HepG2 (cell line): Measurements from ENCODE around the gene CDKL2. TPM values are rescaled to one million over a fixed set of nuclear protein-coding genes. Genes with fewer than 3 reads are reported as not detected.

ENCODE experiments used
- ATAC-seq: fragments of 200-7000 bp; cut with Tn5 transposase; 3 replicates; pipeline ENCODE4 v1.9.1; 2020; ENCODE audit warnings: mild to moderate bottlenecking, moderate library complexity
- BruUV-seq: library from RNA; stranded (reverse); fragments of 400-500 nt; replicated peaks from 2 replicates; lab custom pipeline; 2021; lab: Mats Ljungman, UMichigan
- CTCF ChIA-PET: fragments of 300-600 bp; formaldehyde crosslinking; extraction: SDS; loops from one replicate; lab custom pipeline; 2021; ENCODE audit warnings: low total read pairs, inconsistent platforms, low intra/inter-chr PET ratio; lab: Yijun Ruan, JAX
- POLR2A ChIA-PET: fragments of 350-600 bp; sonication (Branson Sonifier 250); formaldehyde crosslinking; loops from one replicate; lab custom pipeline; 2020; ENCODE audit warnings: antibody characterized with exemption, inconsistent platforms; lab: Yijun Ruan, JAX
- DNase-seq: peaks from one replicate; pipeline ENCODE4 v3.0.0-alpha.2; 2015; ENCODE audit warnings: low spot score
- FAIRE-seq: peaks from 3 replicates; lab custom pipeline; 2011; peaks lifted over from hg19 to GRCh38; lab: Jason Lieb, UNC
- H2AFZ ChIP-seq: one replicate; pipeline ENCODE4 v1.6.1; 2011; ENCODE audit warnings: low read length, inconsistent platforms
- H3K27ac ChIP-seq: fragments of 300-600 bp; 3 replicates; pipeline ENCODE4 v1.8.0; 2011; ENCODE audit warnings: mixed run types, mild to moderate bottlenecking, mixed read lengths, low read length, inconsistent platforms; ENCODE audit not compliant: insufficient read depth; ENCODE audit errors: extremely low read length
- H3K27me3 ChIP-seq, 2 experiments: fragments of 200-600 bp in 1 of 2; 2 replicates in 1 of 2; 3 replicates in 1 of 2; pipeline versions ENCODE4 v1.6.0 to v1.8.0; 2011; ENCODE audit warnings: low read length in 2 of 2, mild to moderate bottlenecking in 2 of 2, moderate library complexity in 2 of 2, inconsistent platforms in 1 of 2; ENCODE audit not compliant: insufficient read depth in 2 of 2, control insufficient read depth in 1 of 2
- H3K36me3 ChIP-seq, 2 experiments: fragments of 200-600 bp in 1 of 2; replicated peaks in 1 of 2; 2 replicates in 1 of 2; 3 replicates in 1 of 2; pipeline versions ENCODE4 v1.5.1 to v1.8.0; 2011; ENCODE audit warnings: low read length in 2 of 2, inconsistent platforms in 1 of 2; ENCODE audit not compliant: insufficient read depth in 2 of 2, control insufficient read depth in 1 of 2
- H3K4me1 ChIP-seq: 2 replicates; pipeline ENCODE4 v1.5.1; 2012; ENCODE audit warnings: low read length, inconsistent platforms; ENCODE audit not compliant: insufficient read depth
- H3K4me2 ChIP-seq: 2 replicates; pipeline ENCODE4 v1.6.0; 2011; ENCODE audit warnings: low read depth, low read length, inconsistent platforms
- H3K4me3 ChIP-seq, 3 experiments: fragments of 200-600 bp in 1 of 3; sonication (generic), shearing (Covaris generic) in 1 of 3; replicated peaks in 1 of 3; 2 replicates each; pipeline ENCODE4 v1.5.1; 2011 to 2016; ENCODE audit warnings: low read length in 3 of 3, inconsistent platforms in 2 of 3, low read depth in 2 of 3, mild to moderate bottlenecking in 2 of 3, control low read depth in 1 of 3, mixed read lengths in 1 of 3; ENCODE audit not compliant: insufficient read depth in 1 of 3
- H3K79me2 ChIP-seq: one replicate; pipeline ENCODE4 v1.6.1; 2011; ENCODE audit warnings: low read length, inconsistent platforms; ENCODE audit not compliant: insufficient read depth
- H3K9ac ChIP-seq: 2 replicates; pipeline ENCODE4 v1.6.0; 2011; ENCODE audit warnings: mild to moderate bottlenecking, low read depth, low read length, inconsistent platforms; ENCODE audit not compliant: insufficient read depth
- H3K9me3 ChIP-seq: 2 replicates; pipeline ENCODE4 v1.5.1; 2012; ENCODE audit warnings: mild to moderate bottlenecking, low read length
- H4K20me1 ChIP-seq: 2 replicates; pipeline ENCODE4 v1.6.0; 2011; ENCODE audit warnings: inconsistent platforms, mild to moderate bottlenecking, low read length, moderate library complexity; ENCODE audit not compliant: insufficient read depth
- FOXA1 ChIP-seq, 2 experiments: fragments of 450-650 bp in 1 of 2; sonication (generic) in 1 of 2; formaldehyde crosslinking in 1 of 2; IDR thresholded peaks; 2 replicates each; pipeline versions ENCODE4 v1.4.0 to v1.6.1; 2016 to 2020; ENCODE audit warnings: missing genetic modification reagents in 1 of 2
- MAFF ChIP-seq: IDR thresholded peaks from 2 replicates; pipeline ENCODE4 v1.6.1; 2011; ENCODE audit warnings: low read depth, low read length, improper control_type of control experiment
- MAFK ChIP-seq, 2 experiments: IDR thresholded peaks in 1 of 2; conservative IDR thresholded peaks in 1 of 2; 2 replicates each; pipeline ENCODE4 v1.6.1; 2011; ENCODE audit warnings: improper control_type of control experiment in 2 of 2, low read length in 2 of 2
- NFAT5 ChIP-seq: sonication (generic); formaldehyde crosslinking; IDR thresholded peaks from 2 replicates; pipeline ENCODE4 v1.4.0; 2020; ENCODE audit warnings: missing genetic modification reagents
- RAD21 ChIP-seq: fragments of 450-650 bp; formaldehyde crosslinking; IDR thresholded peaks from 2 replicates; pipeline ENCODE4 v1.5.0; 2020; ENCODE audit warnings: mild to moderate bottlenecking
- REXO4 ChIP-seq: sonication (generic); formaldehyde crosslinking; IDR thresholded peaks from 2 replicates; pipeline ENCODE4 v1.8.0; 2022; ENCODE audit warnings: missing genetic modification reagents, mild to moderate bottlenecking, borderline replicate concordance
- SOX5 ChIP-seq: IDR thresholded peaks from 2 replicates; pipeline ENCODE4 v1.6.1; 2016; ENCODE audit warnings: borderline replicate concordance
- STAG1 ChIP-seq: sonication (generic); formaldehyde crosslinking; IDR thresholded peaks from 2 replicates; pipeline ENCODE4 v1.4.0; 2020; ENCODE audit warnings: missing genetic modification reagents
- ZNF468 ChIP-seq: sonication (generic); formaldehyde crosslinking; IDR thresholded peaks from 2 replicates; pipeline ENCODE4 v1.8.0; 2022; ENCODE audit warnings: mild to moderate bottlenecking, moderate library complexity, missing genetic modification reagents
- WGBS: methylation state at CpG from one replicate; pipeline ENCODE4 v1.1.6; 2017; ENCODE audit warnings: low lambda C conversion rate; 5-methylcytosine and 5-hydroxymethylcytosine counted together
- in situ Hi-C: cut with HindIII; loops from 2 replicates; pipeline ENCODE4 v1.10.0; 2017; ENCODE audit warnings: low pct_unique_long_range_greater_than_20kb; ENCODE audit not compliant: extremely low pct_ligation_motif_present
- intact Hi-C: fragments of 100-400 bp; cut with micrococcal nuclease; formaldehyde crosslinking; loops from one replicate; pipeline ENCODE4 v1.10.0; 2022; ENCODE audit not compliant: unreplicated experiment
- polyA plus RNA-seq, 8 experiments: library from polyadenylated mRNA; depleted of rRNA in 3 of 8; stranded (reverse) in 7 of 8; unstranded in 1 of 8; fragments of >200 nt; fragmentation: Illumina TruSeq in 4 of 8; extraction: Trizol in 4 of 8; gene quantifications; 2 replicates each; pipeline versions ENCODE4 v1.2.1 to v1.2.3, GENCODE V29; 2011 to 2016; ENCODE audit warnings: low read depth in 4 of 8, missing spikeins in 1 of 8, mixed read lengths in 1 of 8; ENCODE audit not compliant: insufficient read depth in 1 of 8
- total RNA-seq, 5 experiments: library from RNA; depleted of rRNA; stranded (reverse); fragments of >200 nt; fragmentation: Illumina TruSeq; extraction: Trizol; gene quantifications; 2 replicates each; pipeline ENCODE4 v1.2.3, GENCODE V29; 2016; ENCODE audit warnings: low read depth in 1 of 5

CDKL2 gene
- total and polyA plus RNA-seq, 2 of the 13 experiments (the other 11 are each of a cell fraction or from before 2014, with no cell fraction given): not detected

DNA sequence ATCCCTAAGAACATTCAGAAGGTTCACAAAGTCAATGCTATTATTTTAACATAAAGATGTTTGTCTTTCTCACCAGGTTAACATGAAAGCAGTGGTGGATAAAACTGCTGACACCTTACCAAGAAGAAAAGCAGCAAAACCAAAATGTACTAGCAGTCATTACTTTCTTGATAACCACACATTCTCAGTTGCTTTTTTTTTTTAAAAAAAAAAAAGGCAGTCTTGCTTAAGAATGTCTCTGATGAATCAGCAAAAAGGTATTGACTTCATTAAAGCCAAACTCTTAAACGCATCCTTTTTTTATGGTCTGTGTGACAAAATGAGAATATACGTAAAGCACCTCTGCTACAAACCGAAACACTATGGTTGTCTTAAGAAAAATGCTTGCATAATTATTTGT is 31.9 kb downstream of the CDKL2 start:
- Histone ChIP-seq H3K9ac (no peak overlapping the region), H3K79me2 (no peaks in the 10 kb centered on the region), H3K27ac (no peak overlapping the region), H4K20me1 (no peaks in the 10 kb centered on the region), H3K4me1 (no peaks in the 10 kb centered on the region), H3K27me3 (no peaks in the 10 kb centered on the region), H2AFZ (no peak overlapping the region), H3K9me3 (no peaks in the 10 kb centered on the region), H3K36me3 (no peaks in the 10 kb centered on the region), H3K4me3 (no peak overlapping the region), H3K4me2 (no peak overlapping the region)
- no TSS peak for BruUV-seq
- ChIA-PET CTCF (no interaction called here), POLR2A (no interaction called here)
- intact Hi-C loops: no loop called here
- in situ Hi-C loops: no loop called here
- 77% methylated on average over 3 of the region's 3 CpGs for WGBS
- TF ChIP-seq MAFK (conservative IDR thresholded peaks at IDR 0.05 in 1 of 2, IDR thresholded peaks at IDR 0.05 in 1 of 2; ENCODE audit: low read length in 2 of 2): peak; percentile 38 to 59; a peak in 3 of 4 replicates
- no peak for TF ChIP-seq ZNF468 (CRISPR knock-in tag)
- TF ChIP-seq MAFF: peak; percentile 44; the same call in 1 of the 2 replicates
- ATAC-seq: no peak
- no peak for DNase-seq
- no peak for FAIRE-seq

GRCh38 chr4:75596061-75596460 is 34.3 kb downstream of the CDKL2 start:
- no peak overlapping the region for H3K4me2 ChIP-seq
- H4K20me1 ChIP-seq: no peaks in the 10 kb centered on the region
- no peak overlapping the region for H3K9ac ChIP-seq
- ChIA-PET POLR2A (no interaction called here), CTCF (no interaction called here)
- WGBS: 1% methylated on average over 3 of the region's 3 CpGs
- H3K27me3 ChIP-seq: no peaks in the 10 kb centered on the region
- H3K9me3 ChIP-seq: no peaks in the 10 kb centered on the region
- no peak overlapping the region for H2AFZ ChIP-seq
- FAIRE-seq (no peak), ATAC-seq (no peak), DNase-seq (no peak)
- no peaks in the 10 kb centered on the region for H3K79me2 ChIP-seq
- TF ChIP-seq FOXA1 (IDR thresholded peaks at IDR 0.05) (no peak), FOXA1 (CRISPR knock-in tag; IDR thresholded peaks at IDR 0.05) (no peak), STAG1 (no peak), NFAT5 (CRISPR knock-in tag) (no peak), RAD21 (CRISPR knock-in tag) (no peak), SOX5 (CRISPR knock-in tag) (no peak), REXO4 (CRISPR knock-in tag) (no peak)
- no peak overlapping the region for H3K4me3 ChIP-seq
- H3K4me1 ChIP-seq: no peaks in the 10 kb centered on the region
- H3K36me3 ChIP-seq: no peaks in the 10 kb centered on the region
- intact Hi-C loops: no loop called here
- in situ Hi-C loops: no loop called here
- no peak overlapping the region for H3K27ac ChIP-seq
- BruUV-seq: no TSS peak
